ENCODE data around the gene RAMP1. TPM values are rescaled to one million over a fixed set of nuclear protein-coding genes. Genes with fewer than 3 reads are reported as not detected.

RAMP1 gene
- total and polyA plus RNA-seq, 9 of the 15 experiments (the other 6 are each of a cell fraction or from before 2014, with no cell fraction given): 0.72 to 0.77 TPM; not detected in 7

DNA sequence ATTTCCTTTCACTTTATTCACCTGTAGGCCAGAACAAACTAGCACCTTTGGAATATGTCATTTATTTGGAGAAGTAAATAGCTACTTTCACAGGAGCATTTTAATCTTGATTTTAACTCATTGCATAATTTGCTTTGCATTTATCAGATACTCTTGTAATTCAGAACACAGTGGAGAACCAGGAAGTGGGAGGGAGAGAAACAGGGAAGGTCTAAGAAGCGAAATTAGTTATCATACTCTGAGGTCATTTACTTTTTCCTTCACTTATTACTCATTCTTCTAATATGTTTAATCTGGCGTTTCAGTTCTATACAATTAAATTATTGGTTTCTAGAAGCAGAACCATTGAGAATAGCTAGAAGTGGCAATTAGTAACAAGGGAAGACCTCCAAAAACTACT lies 40.2 kb upstream of the RAMP1 start:
- Histone ChIP-seq H3K36me3 (ENCODE audit: control insufficient read depth, insufficient read depth, low read length) (no peaks in the 10 kb centered on the region), H3K27ac (ENCODE audit: extremely low read depth, low read depth, low read length) (no peak overlapping the region), H2AFZ (ENCODE audit: low read depth, low read length) (no peak overlapping the region), H3K4me2 (ENCODE audit: insufficient read depth, low read length) (no peak overlapping the region), H3K9me3 (replicated peaks; ENCODE audit: control insufficient read depth, insufficient read depth, low read depth, low read length) (no peaks in the 10 kb centered on the region), H4K20me1 (replicated peaks; ENCODE audit: control insufficient read depth, insufficient read depth, low read length) (no peaks in the 10 kb centered on the region), H3K27me3 (ENCODE audit: control insufficient read depth in 2 of 2, insufficient read depth in 2 of 2, low read length in 2 of 2) (no peaks in the 10 kb centered on the region; a peak in 1 of 5 replicates), H3K79me2 (ENCODE audit: control insufficient read depth, insufficient read depth, low read length) (no peaks in the 10 kb centered on the region), H3K9me1 (ENCODE audit: control insufficient read depth, insufficient read depth, low read length) (no peaks in the 10 kb centered on the region), H3K9ac (ENCODE audit: insufficient read depth in 1 of 2, low read depth in 2 of 2, low read length in 2 of 2) (no peak overlapping the region), H3K4me3 (no peak overlapping the region), H3K4me1 (replicated peaks in 1 of 2; ENCODE audit: control insufficient read depth in 2 of 2, insufficient read depth in 2 of 2, low read length in 2 of 2) (no peaks in the 10 kb centered on the region)
- no TSS peak for BruUV-seq (replicated peaks)
- no peak for DNase-seq (ENCODE audit: extremely low read depth in 1 of 4, low spot score in 3 of 4)
- no peak for FAIRE-seq
- in situ Hi-C loops (cut with MboI) (no loop called here), intact Hi-C loops (cut with micrococcal nuclease) (no loop called here)
- ChIA-PET POLR2A (no interaction called here), CTCF (ENCODE audit: low intra/inter-chr PET ratio) (no interaction called here)
- WGBS (ENCODE audit: insufficient coverage, low coverage, missing lambda C conversion rate): 3% methylated on average over 2 of the region's 2 CpGs
- ATAC-seq: no peak
- TF ChIP-seq ZNF644 (tag; IDR thresholded peaks at IDR 0.05; ENCODE audit: low read depth) (no peak), SAFB (IDR thresholded peaks at IDR 0.05; ENCODE audit: borderline replicate concordance, low read depth, low read length) (no peak), CBX3 (IDR thresholded peaks at IDR 0.05; ENCODE audit: borderline replicate concordance in 1 of 2, low read length in 2 of 2) (no peak), SP1 (CRISPR knock-in tag; IDR thresholded peaks at IDR 0.05) (no peak), HNRNPLL (IDR thresholded peaks at IDR 0.05; ENCODE audit: low read depth, low read length, poor library complexity, severe bottlenecking) (no peak), ADNP (tag; IDR thresholded peaks at IDR 0.05) (no peak), TEAD1 (CRISPR knock-in tag; IDR thresholded peaks at IDR 0.05) (no peak), SNIP1 (IDR thresholded peaks at IDR 0.05; ENCODE audit: low read depth) (no peak), ZNF408 (CRISPR knock-in tag; IDR thresholded peaks at IDR 0.05; ENCODE audit: low read depth) (no peak), ZNF197 (CRISPR knock-in tag; IDR thresholded peaks at IDR 0.05; ENCODE audit: low read depth) (no peak), BRCA1 (IDR thresholded peaks at IDR 0.05) (no peak), BRCA1 (CRISPR knock-in tag; IDR thresholded peaks at IDR 0.05) (no peak), CBX5 (IDR thresholded peaks at IDR 0.05; ENCODE audit: borderline replicate concordance, low read depth) (no peak), ZNF507 (tag; conservative IDR thresholded peaks at IDR 0.05) (no peak)
- TF ChIP-seq, protein P1, sequence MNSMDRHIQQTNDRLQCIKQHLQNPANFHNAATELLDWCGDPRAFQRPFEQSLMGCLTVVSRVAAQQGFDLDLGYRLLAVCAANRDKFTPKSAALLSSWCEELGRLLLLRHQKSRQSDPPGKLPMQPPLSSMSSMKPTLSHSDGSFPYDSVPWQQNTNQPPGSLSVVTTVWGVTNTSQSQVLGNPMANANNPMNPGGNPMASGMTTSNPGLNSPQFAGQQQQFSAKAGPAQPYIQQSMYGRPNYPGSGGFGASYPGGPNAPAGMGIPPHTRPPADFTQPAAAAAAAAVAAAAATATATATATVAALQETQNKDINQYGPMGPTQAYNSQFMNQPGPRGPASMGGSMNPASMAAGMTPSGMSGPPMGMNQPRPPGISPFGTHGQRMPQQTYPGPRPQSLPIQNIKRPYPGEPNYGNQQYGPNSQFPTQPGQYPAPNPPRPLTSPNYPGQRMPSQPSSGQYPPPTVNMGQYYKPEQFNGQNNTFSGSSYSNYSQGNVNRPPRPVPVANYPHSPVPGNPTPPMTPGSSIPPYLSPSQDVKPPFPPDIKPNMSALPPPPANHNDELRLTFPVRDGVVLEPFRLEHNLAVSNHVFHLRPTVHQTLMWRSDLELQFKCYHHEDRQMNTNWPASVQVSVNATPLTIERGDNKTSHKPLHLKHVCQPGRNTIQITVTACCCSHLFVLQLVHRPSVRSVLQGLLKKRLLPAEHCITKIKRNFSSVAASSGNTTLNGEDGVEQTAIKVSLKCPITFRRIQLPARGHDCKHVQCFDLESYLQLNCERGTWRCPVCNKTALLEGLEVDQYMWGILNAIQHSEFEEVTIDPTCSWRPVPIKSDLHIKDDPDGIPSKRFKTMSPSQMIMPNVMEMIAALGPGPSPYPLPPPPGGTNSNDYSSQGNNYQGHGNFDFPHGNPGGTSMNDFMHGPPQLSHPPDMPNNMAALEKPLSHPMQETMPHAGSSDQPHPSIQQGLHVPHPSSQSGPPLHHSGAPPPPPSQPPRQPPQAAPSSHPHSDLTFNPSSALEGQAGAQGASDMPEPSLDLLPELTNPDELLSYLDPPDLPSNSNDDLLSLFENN (IDR thresholded peaks at IDR 0.05; ENCODE audit: low read depth in 2 of 2, low read length in 2 of 2): no peak
- TF ChIP-seq, protein P2, sequence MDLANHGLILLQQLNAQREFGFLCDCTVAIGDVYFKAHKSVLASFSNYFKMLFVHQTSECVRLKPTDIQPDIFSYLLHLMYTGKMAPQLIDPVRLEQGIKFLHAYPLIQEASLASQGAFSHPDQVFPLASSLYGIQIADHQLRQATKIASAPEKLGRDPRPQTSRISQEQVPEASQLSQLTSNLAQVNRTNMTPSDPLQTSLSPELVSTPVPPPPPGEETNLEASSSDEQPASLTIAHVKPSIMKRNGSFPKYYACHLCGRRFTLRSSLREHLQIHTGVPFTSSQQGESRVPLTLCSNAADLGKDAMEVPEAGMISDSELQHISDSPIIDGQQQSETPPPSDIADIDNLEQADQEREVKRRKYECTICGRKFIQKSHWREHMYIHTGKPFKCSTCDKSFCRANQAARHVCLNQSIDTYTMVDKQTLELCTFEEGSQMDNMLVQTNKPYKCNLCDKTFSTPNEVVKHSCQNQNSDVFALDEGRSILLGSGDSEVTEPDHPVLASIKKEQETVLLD (IDR thresholded peaks at IDR 0.05): no peak
- TF ChIP-seq, protein P3, sequence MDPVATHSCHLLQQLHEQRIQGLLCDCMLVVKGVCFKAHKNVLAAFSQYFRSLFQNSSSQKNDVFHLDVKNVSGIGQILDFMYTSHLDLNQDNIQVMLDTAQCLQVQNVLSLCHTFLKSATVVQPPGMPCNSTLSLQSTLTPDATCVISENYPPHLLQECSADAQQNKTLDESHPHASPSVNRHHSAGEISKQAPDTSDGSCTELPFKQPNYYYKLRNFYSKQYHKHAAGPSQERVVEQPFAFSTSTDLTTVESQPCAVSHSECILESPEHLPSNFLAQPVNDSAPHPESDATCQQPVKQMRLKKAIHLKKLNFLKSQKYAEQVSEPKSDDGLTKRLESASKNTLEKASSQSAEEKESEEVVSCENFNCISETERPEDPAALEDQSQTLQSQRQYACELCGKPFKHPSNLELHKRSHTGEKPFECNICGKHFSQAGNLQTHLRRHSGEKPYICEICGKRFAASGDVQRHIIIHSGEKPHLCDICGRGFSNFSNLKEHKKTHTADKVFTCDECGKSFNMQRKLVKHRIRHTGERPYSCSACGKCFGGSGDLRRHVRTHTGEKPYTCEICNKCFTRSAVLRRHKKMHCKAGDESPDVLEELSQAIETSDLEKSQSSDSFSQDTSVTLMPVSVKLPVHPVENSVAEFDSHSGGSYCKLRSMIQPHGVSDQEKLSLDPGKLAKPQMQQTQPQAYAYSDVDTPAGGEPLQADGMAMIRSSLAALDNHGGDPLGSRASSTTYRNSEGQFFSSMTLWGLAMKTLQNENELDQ (CRISPR knock-in tag; IDR thresholded peaks at IDR 0.05; ENCODE audit: borderline replicate concordance): no peak
